Hepatocyte (in vitro differentiated cells): ENCODE measurements around the gene PCDHA1. TPM values are rescaled to one million over a fixed set of nuclear protein-coding genes. Genes with fewer than 3 reads are reported as not detected.

Experiments
- DNase-seq: peaks from one replicate; pipeline ENCODE4 v3.0.0-alpha.2; 2016; ENCODE audit warnings: low spot score
- H2AFZ ChIP-seq: fragments of 200-600 bp; sonication (generic); 2 replicates; pipeline ENCODE4 v1.6.0; 2016; ENCODE audit warnings: antibody characterized with exemption, mild to moderate bottlenecking
- H3K27ac ChIP-seq: fragments of 200-600 bp; sonication (generic); 2 replicates; pipeline ENCODE4 v1.5.1; 2016; ENCODE audit warnings: mild to moderate bottlenecking
- H3K27me3 ChIP-seq: fragments of 200-600 bp; sonication (generic); 2 replicates; pipeline ENCODE4 v1.6.1; 2016
- H3K36me3 ChIP-seq: fragments of 200-600 bp; sonication (generic); replicated peaks from 2 replicates; pipeline ENCODE4 v1.5.1; 2016; ENCODE audit warnings: low read depth; ENCODE audit not compliant: insufficient read depth
- H3K4me1 ChIP-seq: fragments of 200-600 bp; sonication (generic); 2 replicates; pipeline ENCODE4 v1.5.1; 2016; ENCODE audit warnings: mild to moderate bottlenecking, moderate library complexity; ENCODE audit not compliant: insufficient read depth
- H3K4me2 ChIP-seq: fragments of 200-600 bp; sonication (generic); 2 replicates; pipeline ENCODE4 v1.6.0; 2016
- H3K4me3 ChIP-seq: fragments of 200-600 bp; sonication (generic); 2 replicates; pipeline ENCODE4 v1.5.1; 2016; ENCODE audit warnings: mild to moderate bottlenecking
- H3K79me2 ChIP-seq: fragments of 200-600 bp; sonication (generic); 2 replicates; pipeline ENCODE4 v1.6.0; 2017; ENCODE audit warnings: mild to moderate bottlenecking
- H3K9me2 ChIP-seq: fragments of 200-600 bp; sonication (generic); replicated peaks from 2 replicates; pipeline ENCODE4 v1.6.0; 2017; ENCODE audit warnings: mild to moderate bottlenecking; ENCODE audit not compliant: insufficient read depth
- H3K9me3 ChIP-seq: fragments of 200-600 bp; sonication (generic); 2 replicates; pipeline ENCODE4 v1.5.1; 2016; ENCODE audit warnings: low read depth, mild to moderate bottlenecking
- H4K20me1 ChIP-seq: fragments of 200-600 bp; sonication (generic); 2 replicates; pipeline ENCODE4 v1.6.0; 2016; ENCODE audit warnings: mild to moderate bottlenecking; ENCODE audit not compliant: insufficient read depth, poor library complexity, severe bottlenecking
- EZH2 ChIP-seq: fragments of 200-600 bp; sonication (generic); IDR thresholded peaks from 2 replicates; pipeline ENCODE4 v1.6.1; 2016; ENCODE audit warnings: antibody characterized with exemption, mild to moderate bottlenecking, borderline replicate concordance
- EZH2phosphoT487 ChIP-seq: fragments of 200-600 bp; sonication (generic); IDR thresholded peaks from one replicate; pipeline ENCODE4 v1.6.1; 2018; ENCODE audit warnings: antibody characterized with exemption, mild to moderate bottlenecking, low read depth, moderate library complexity; ENCODE audit not compliant: unreplicated experiment, severe bottlenecking
- WGBS: methylation state at CpG from one replicate; pipeline ENCODE4 v1.1.6; 2016; ENCODE audit warnings: low lambda C conversion rate; ENCODE audit errors: missing lambda C conversion rate; 5-methylcytosine and 5-hydroxymethylcytosine counted together
- polyA plus RNA-seq: library from polyadenylated mRNA; unstranded; fragments of >200 nt; fragmentation: Nextera tagmentation; extraction: Ambion mirVana; gene quantifications from 2 replicates; pipeline ENCODE4 v1.2.1, GENCODE V29; 2016
- total RNA-seq: library from RNA; depleted of rRNA; stranded (reverse); fragments of >200 nt; gene quantifications from 2 replicates; pipeline ENCODE4 v1.2.3, GENCODE V29; 2014
- TF ChIP-seq, protein P1 (sequence below): fragments of 200-600 bp; sonication (generic); IDR thresholded peaks from 2 replicates; pipeline ENCODE4 v1.5.1; 2016; ENCODE audit warnings: antibody characterized with exemption, mild to moderate bottlenecking; ENCODE audit not compliant: poor library complexity

PCDHA1 gene
- total and polyA plus RNA-seq, 2 experiments from 2014 or later = not detected

DNA sequence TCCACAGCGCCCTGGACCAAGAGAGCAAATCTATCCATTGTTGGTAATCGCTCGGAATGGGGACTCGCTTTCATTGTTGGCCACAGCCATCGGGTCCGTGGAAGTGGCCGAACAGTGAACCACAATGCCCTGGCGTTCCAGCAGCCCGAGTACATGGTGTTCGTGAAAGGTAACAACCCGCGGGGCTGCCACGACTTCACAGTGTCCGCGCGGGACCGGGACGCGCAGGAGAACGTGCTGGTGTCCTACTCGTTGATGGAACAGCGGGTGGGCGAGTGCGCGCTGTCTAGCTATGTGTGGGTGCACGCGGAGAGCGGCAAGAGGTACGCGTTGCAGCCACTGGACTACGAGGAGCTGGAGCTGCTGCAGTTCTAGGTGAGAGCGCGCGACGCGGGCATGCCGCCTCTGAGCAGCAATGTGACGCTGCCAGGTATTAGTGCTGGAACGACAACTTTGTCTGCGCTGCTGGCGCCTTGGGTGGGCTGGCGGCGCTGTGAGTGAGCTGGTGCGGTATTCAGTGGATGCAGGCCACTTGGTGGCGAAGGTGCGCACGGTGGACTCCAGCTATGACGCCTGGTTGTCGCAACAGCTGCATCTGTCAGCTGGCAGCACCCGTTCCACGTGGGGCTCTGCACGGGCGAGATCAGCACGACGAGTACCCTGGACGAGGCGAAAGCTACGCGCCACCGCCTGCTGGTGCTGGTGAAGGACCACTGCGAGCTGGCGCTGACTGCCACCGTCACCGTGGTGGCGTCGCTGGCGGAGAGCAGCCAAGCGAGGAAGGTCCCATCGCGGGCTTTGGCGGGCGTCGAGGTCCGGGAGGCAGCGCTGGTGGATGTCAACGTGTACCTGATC is 76.7 kb downstream of the PCDHA1 start:
- 99% methylated on average over 75 of the region's 76 CpGs for WGBS
- Histone ChIP-seq H3K27ac (no peak overlapping the region), H3K27me3 (no peaks in the 10 kb centered on the region), H2AFZ (no peak overlapping the region), H3K4me1 (no peaks in the 10 kb centered on the region), H3K4me3 (no peak overlapping the region), H3K9me2 (no peaks in the 10 kb centered on the region), H3K36me3 (no peaks in the 10 kb centered on the region), H4K20me1 (no peaks in the 10 kb centered on the region), H3K79me2 (peaks cover 5% of the 10 kb centered on the region), H3K9me3 (peaks cover 11% of the 10 kb centered on the region), H3K4me2 (no peak overlapping the region)
- no peak for DNase-seq
- TF ChIP-seq EZH2 (no peak), EZH2phosphoT487 (no peak)
- TF ChIP-seq, protein P1, sequence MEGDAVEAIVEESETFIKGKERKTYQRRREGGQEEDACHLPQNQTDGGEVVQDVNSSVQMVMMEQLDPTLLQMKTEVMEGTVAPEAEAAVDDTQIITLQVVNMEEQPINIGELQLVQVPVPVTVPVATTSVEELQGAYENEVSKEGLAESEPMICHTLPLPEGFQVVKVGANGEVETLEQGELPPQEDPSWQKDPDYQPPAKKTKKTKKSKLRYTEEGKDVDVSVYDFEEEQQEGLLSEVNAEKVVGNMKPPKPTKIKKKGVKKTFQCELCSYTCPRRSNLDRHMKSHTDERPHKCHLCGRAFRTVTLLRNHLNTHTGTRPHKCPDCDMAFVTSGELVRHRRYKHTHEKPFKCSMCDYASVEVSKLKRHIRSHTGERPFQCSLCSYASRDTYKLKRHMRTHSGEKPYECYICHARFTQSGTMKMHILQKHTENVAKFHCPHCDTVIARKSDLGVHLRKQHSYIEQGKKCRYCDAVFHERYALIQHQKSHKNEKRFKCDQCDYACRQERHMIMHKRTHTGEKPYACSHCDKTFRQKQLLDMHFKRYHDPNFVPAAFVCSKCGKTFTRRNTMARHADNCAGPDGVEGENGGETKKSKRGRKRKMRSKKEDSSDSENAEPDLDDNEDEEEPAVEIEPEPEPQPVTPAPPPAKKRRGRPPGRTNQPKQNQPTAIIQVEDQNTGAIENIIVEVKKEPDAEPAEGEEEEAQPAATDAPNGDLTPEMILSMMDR = no peak

DNA sequence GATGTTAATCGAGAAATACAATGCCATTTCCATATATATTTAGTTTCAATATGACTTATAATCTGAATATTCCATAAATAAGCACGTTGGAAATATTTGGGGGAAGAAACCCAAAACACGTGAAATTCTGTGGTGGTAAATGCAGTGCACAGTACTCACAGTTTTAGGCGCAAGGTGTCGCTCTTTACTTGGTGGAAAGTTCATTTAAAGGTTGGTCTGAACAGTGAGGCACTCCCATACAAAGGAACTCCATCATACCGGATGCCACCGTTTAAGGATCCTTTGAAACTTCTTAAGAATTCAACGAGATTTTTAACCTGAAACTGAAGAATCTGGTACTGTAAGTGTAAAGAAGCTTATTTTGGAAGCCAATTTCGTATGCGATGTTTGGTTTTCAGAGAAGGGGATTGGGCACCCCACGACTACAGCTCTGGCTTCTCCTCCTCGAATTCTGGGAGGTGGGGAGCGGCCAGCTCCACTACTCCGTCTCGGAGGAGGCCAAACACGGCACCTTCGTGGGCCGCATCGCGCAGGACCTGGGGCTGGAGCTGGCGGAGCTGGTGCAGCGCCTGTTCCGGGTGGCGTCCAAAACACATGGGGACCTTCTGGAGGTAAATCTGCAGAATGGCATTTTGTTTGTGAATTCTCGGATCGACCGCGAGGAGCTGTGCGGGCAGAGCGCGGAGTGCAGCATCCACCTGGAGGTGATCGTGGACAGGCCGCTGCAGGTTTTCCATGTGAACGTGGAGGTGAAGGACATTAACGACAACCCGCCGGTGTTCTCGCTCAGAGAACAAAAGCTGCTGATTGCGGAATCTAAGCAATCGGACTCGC is 83.0 kb downstream of the PCDHA1 start, which contains the start of gene PCDHA11:
PCDHA11 (plus strand) TSS at position 237 of the 834 bp plus-strand sequence; CDS start at position 384, 147 bp downstream.
- DNase-seq = no peak
- no peak within 1 kb of the TSS for H3K4me3 ChIP-seq
- H3K4me2 ChIP-seq = peak within 1 kb of the TSS; percentile 54
- H3K27me3 ChIP-seq = no peaks in the 10 kb centered on the region
- no peak within 1 kb of the TSS for H2AFZ ChIP-seq
- peaks cover 16% of the 10 kb centered on the region for H3K9me3 ChIP-seq
- TF ChIP-seq, protein P1 = peak; percentile 19
- no peak for TF ChIP-seq EZH2phosphoT487
- H3K27ac ChIP-seq = no peak within 1 kb of the TSS
- H3K79me2 ChIP-seq = peaks cover 11% of the 10 kb centered on the region
- H3K36me3 ChIP-seq = no peaks in the 10 kb centered on the region
- WGBS = 75% methylated on average over 41 of the region's 41 CpGs
- H4K20me1 ChIP-seq = no peaks in the 10 kb centered on the region
- H3K9me2 ChIP-seq = no peaks in the 10 kb centered on the region
- no peaks in the 10 kb centered on the region for H3K4me1 ChIP-seq

DNA sequence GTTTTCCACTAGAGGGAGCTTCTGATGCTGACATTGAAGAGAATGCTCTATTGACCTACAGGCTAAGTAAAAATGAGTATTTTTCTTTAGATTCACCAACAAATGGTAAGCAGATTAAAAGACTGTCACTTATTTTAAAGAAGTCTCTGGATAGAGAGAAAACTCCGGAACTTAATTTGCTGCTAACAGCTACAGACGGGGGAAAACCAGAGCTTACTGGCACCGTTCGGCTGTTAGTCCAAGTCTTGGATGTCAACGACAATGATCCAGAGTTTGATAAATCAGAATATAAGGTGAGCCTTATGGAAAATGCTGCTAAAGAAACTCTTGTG is 83.6 kb downstream of the PCDHA1 start:
- Histone ChIP-seq H3K9me2 (no peaks in the 10 kb centered on the region), H3K4me1 (no peaks in the 10 kb centered on the region), H3K4me2 (peak overlapping the region; percentile 54), H4K20me1 (no peaks in the 10 kb centered on the region), H3K27ac (no peak overlapping the region), H3K79me2 (peaks cover 11% of the 10 kb centered on the region), H3K9me3 (peaks cover 16% of the 10 kb centered on the region), H3K36me3 (no peaks in the 10 kb centered on the region), H3K27me3 (no peaks in the 10 kb centered on the region), H3K4me3 (no peak overlapping the region), H2AFZ (no peak overlapping the region)
- WGBS = 95% methylated on average over 5 of the region's 5 CpGs
- DNase-seq = no peak
- no peak for TF ChIP-seq EZH2phosphoT487
- TF ChIP-seq EZH2 = no peak
- TF ChIP-seq, protein P1 = peak; percentile 5
